C1 segment of cervical spinal cord (tissue), 14 donors: Measurements from ENCODE around the gene DCBLD1.

Experiments used
- DNase-seq, 14 donors: peaks; one replicate each; lab custom pipeline; 2025; lab: John Stamatoyannopoulos, UW

DCBLD1 gene

DNA sequence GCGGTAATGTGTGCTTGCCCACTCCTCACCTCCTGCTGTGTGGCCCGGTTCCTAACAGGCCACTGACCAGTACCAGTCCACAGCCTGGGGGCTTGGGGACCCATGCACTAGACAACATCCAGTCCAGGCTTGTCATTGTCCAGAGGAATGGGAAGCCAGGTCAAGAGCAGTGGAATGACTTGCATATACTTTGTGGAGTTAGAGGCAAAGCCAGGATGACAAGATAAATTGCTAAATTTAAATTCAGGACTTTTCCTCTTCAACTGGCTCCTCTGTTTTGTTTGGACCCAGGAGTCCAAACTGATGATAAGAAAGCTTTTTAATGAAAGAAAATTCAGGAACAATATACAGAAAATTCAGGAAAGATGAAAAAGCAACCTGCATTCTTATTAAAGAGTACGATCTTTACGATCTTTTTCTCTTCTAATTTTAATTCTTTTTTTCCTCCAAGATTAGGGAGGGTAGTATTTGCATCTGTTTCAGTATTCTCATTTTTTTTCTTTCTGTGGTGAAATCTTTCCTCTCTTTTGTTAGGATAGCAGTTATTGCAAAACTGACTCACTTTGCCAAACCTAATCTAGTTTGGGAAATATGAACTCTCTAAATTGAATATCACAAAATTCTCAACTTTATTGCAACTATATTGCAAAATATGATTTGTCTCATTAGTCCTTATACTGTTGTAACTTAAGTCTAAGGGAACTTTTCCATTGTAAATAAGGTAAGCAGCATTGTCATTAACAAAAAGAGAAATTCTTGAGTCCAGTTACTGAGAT, 48.2 kb downstream of the DCBLD1 start:
- no peak for DNase-seq

DNA sequence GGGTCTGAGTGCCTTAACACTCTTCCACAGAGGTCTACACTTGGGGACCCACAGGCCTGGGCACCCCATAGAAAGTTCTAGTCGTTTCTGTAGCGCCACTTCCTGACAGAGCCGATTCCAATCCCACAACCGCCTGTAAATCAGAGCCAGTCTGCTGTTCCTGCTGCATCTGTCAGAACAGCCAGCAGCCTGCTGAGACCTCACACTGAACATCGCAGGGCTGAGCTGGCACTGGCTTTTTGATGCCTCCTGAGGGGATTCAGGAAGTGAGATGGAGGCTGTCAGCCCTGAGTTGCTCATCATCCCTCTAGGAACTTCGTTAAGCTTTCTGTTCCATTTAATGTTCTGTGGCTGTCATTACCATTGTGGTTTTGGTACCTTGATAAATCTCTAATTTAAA, 48.9 kb downstream of the DCBLD1 start:
- DNase-seq = peak in 1 of 14 donors; percentile 8

- DNase-seq = no peak
Observed at GRCh38 chr6:117531809-117532725, 49.6 kb downstream of the DCBLD1 start.

DNA sequence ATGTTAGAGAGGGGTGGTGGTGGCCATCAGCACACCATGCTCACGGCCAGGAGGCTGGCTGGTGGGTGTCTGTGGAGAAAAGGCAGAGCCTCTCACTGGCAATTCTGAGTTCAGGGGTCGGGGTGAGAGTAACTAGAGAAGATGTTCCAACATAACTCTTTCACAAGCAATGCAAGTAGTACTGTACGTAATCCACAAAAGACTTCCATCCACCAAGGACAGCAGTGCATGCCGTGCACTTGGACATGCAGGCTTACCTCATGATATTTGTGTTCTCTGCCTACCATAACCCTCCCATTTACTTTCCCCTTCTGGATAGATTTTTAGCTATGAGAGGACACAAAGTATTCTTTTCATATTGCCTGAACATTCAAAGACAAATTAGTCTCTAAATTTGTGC, 51.3 kb downstream of the DCBLD1 start:
- DNase-seq = no peak

GRCh38 chr6:117534974-117535373, 52.5 kb downstream of the DCBLD1 start:
- no peak for DNase-seq

GRCh38 chr6:117536317-117536716, 53.8 kb downstream of the DCBLD1 start:
- DNase-seq = no peak

GRCh38 chr6:117538615-117539014, 56.1 kb downstream of the DCBLD1 start:
- no peak for DNase-seq

- DNase-seq = no peak
Observed at GRCh38 chr6:117540670-117541069, 58.2 kb downstream of the DCBLD1 start.

DNA sequence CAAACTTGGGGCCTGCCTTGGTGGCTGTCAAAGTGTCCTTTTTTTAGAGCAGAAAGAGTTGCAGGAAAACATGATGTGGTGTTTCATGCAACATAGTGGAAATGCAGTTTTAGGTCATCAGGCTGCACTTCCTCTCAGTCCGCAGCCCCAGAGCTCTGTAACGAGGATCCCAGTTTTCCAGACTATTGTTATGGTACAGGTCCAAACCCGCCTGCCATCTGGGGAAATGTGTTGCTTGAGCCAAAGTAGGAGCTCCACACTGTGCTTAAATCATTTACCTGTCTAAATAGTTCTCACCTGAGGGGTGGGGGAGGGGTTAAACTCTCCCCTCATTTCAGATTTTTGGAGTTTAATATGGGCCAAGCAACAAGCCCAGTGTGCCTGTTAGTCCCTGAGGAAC, 60.0 kb downstream of the DCBLD1 start:
- DNase-seq = no peak

DNA sequence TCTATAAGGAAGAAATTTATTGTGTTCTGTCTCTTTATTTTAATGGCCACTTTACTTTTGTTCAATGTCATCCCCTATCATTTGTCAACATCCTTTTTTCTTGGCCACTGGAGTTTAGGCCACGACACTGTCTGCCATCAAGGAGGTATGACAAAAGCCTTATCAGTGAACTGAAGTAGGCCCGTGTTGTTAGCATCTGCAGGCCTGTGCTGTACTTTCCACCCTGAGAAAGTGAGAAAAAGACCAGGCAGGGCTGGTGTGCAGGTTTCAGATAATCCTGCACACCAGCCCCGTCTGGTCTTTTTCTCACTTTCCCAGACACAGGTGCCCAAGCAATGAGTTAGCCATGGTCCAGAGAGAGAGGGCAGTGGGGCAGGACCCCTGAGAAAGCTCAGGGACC, 62.2 kb downstream of the DCBLD1 start:
- DNase-seq = no peak

DNA sequence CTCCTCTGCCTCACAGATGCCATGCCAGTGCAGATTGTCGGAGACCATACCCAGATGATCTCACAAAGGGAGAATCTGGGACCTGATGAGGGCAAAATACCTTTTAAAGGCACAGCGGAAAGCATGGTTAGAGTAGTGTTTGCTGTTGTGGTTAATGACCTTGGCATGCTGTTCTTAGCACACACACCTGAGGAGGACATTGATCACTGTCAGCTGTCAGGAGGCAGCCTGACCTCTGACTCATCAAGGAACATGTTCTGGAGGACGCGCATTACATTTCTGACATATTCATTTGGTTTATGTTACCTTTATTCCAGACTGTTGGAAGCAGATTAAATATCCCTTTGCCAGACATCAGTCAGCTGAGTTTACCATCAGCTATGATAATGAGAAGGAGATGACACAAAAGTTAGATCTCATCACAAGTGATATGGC, 62.7 kb downstream of the DCBLD1 start:
- DNase-seq = no peak

- DNase-seq = no peak
Observed at GRCh38 chr6:117546674-117547073, 64.2 kb downstream of the DCBLD1 start.

DNA sequence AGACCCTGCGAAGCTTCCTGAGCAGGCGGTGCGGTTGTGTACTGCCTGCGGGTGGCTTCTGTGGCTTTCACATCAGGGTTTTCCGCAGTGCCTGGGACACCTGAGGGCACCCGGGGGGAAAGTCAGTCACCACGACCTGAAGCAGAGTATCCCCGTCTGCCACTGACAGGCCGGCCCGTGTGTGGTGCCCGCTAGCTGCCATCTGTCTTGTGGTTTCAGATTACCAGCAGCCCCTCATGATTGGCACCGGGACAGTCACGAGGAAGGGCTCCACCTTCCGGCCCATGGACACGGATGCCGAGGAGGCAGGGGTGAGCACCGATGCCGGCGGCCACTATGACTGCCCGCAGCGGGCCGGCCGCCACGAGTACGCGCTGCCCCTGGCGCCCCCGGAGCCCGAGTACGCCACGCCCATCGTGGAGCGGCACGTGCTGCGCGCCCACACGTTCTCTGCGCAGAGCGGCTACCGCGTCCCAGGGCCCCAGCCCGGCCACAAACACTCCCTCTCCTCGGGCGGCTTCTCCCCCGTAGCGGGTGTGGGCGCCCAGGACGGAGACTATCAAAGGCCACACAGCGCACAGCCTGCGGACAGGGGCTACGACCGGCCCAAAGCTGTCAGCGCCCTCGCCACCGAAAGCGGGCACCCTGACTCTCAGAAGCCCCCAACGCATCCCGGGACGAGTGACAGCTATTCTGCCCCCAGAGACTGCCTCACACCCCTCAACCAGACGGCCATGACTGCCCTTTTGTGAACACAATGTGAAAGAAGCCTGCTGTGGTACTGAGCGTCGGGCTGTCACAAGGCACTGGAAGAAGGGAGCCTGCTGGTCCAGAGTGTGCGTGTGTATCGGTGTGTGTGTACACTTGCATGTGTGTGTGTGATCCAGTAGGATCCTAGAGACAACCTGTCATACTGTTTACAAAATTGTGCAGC, 65.5 kb downstream of the DCBLD1 start:
- DNase-seq = peak in 12 of 14 donors; percentile 16 to 83 (median 54)

DNA sequence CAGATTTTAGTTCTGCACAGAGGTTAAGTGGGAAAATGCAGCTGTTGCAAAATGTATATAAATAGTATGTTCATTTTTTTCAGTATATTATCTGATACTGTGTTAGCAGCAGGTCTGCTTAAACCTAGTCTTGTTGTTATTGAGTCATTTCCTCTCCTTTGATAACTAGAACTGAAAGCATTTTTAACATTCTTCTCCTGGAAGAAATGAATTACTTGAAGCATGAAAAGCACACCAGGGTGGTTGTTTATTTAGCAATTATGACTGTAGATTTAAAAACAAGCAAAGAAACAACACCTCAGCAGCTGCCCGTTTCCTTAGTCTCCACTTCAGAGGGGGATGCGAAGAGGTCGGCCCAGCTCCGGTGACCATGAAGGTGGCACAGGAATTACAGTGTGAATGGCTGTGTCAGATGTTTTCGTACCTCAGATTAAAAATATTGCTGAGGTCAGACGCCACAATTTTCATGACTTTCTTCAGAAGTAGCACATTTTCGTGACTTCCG, 66.4 kb downstream of the DCBLD1 start:
- peak in 1 of 14 donors; percentile 24 for DNase-seq

- DNase-seq = no peak
Observed at GRCh38 chr6:117549611-117550010, 67.1 kb downstream of the DCBLD1 start.

DNA sequence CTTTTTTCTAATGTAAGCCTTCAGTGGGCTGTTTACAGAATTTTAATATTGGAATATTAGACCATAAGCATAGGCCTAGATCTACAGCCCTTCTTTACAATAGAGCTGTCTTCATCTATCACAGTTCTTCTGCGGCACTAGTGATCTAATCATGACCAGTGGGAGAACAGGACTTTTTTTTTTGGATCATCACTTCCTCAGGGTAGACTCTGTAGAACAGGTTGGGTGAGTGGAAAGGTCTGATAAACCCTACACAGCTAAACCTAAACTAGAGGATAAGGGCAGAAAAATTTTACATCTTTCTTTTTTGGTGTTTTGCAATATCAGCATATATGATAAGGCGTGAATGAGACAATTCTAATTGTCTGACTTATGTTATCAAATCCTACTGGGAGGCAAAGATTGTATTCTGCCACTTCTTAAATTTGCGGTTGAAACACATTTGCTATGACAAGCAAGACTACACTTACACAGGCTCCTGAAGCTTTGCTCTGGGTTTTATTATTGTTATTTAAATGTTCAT, 67.7 kb downstream of the DCBLD1 start:
- no peak for DNase-seq

DNA sequence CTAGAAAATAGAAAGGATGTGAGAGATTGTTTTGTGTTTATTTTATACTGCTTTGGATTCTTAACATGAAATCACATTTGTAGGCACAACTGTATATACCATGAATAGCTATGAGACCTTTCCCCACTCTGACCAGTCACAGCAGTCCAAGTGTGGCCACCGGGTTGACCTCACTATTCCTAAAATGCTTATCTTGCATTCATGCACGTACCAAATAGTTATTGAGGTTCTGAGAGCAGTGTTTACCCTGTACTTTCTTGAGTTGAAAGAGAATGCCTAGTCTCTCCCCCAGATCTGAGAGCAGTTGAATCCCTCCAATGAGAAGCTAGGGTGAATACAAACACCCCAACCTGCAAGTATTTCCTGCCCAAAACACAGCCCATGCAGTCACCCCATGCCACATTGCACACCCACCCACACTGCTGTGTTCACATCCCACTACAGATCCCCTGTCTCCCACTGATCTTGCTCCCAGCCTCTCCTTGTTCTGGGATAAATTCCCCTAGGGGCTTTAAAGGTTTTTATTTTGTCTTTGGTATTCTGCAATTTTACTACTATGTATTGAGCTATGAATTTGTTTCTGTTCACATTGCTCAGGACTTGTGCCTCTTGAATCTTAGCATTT, 68.3 kb downstream of the DCBLD1 start:
- DNase-seq = no peak

DNA sequence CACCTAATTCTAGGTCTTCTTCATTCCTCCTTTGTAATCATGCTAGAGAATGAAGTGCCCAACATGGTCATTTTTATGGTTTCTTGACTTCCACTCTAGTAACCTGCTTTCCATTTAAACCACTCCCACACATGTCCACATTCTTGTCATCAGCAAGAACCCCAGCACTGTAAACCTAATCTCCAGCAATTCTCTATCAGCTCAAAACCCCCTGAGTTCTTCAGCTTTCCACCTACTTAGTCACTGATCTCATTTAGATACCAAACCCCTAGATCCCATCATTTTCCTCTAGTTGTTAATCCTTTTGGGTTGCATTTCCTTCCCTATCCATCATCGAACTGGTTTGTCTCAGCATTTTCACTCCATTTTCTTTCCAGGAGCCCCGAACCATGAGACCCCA, 70.1 kb downstream of the DCBLD1 start:
- DNase-seq = no peak

DNA sequence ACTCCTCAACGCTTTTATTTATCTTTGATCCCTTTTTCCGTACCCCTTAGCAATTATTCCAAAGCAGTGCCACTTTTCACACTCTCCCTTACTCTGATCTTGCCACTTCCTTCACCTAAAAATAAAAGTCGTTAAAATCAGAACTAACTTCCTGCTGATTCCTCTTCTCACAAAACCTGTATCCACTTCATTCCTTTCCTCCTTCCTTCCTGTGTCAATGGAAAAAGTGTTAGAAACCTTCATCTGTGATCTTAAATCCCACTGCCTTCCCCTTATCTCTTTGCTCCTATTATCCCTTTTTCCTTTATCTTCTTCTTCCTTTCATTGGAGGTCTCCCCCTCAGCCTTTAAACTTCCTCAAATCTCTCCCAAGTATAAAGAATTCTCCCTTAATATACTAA, 70.7 kb downstream of the DCBLD1 start:
- no peak for DNase-seq

- no peak for DNase-seq
Observed at GRCh38 chr6:117555262-117555849, 72.9 kb downstream of the DCBLD1 start.
